ENCODE data around the gene DDX41. TPM values are rescaled to one million over a fixed set of nuclear protein-coding genes. Genes with fewer than 3 reads are reported as not detected.

DDX41 gene
- total RNA-seq, 1 experiment from 2014 or later = 135 TPM

DNA sequence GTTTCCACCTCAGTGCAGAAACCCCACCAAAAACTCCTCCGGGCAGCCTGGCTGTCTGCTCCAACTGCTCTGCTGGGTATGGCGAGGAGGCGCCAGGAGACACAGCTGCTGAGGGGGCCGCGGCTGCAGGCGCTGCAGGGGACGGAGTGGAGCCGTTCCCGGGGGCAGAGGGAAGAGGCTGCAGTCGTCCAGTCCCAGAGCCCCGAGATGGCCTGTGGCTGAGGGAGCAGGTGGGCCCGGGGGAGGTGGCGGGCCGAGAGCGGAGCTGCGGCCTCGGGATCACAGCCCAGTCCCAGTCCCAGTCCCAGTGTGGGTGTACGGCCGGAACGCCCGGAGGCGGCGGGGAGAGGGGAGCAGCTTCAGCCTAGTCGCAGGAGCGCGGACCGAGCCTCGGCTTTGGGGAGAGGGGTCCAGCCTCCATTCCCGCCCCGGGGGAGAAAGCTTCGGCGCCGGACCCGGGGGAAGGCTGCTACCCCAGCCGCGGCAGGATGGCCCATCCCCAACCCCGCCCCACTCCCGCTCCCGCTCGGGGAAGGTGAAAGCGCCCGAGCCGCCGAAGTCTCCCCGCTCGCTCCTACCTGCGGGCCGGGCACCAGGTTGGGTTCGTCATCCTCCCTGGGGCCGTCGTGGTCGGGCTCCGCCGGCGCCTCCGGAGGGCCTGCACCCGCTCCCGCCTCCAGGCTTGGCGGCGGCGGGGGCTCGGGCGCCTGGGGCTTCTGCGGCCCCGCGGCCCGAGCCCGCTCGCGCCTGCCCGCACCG is 37.1 kb upstream of the DDX41 start:
- intact Hi-C loops (cut with micrococcal nuclease) = loop anchor here (1.0 to 2.0 kb wide), 2 partner anchors 8 to 37 kb away; partner anchors contain the start of gene DDX41
- POLR2A ChIA-PET = interaction anchor here (0.9 to 2.3 kb wide), 8 partner anchors 9 to 48 kb away, joined by 3 to 16 read pairs (median 8); partner anchors contain the start of genes B4GALT7, DDX41 and TMED9

DNA sequence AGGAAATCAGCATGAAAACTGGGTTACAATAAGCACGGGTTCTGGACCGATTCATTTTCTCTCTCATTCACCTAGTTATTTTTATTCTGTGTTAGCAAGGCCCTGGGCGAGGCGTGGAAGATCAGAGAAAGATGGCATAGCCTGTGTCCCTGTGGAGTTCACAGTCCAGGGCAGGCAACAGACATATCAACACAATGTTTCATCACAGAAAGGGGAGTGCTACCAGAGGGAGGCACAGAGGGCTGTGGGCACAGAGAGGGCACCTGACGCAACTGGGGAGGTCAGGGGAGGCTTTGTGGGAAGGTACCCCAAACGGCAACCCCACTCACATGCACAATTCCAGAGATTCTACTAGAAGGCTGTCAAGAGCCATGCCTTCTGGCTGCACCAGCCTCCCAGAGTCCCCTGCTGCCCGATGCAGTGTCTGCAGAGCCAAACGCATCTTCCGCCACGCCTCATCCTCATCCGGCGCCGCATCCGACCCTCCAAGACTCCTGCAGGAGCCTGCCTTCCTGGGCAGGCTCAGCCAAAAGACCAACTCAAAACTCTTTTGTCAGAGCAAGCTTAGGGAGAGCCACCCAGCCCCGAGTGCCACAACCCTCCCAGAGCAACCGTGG is 36.2 kb upstream of the DDX41 start:
- Mint-ChIP-seq H3K4me3 (ENCODE audit: unreplicated experiment) (peak overlapping the region; percentile 84), H3K27me3 (ENCODE audit: insufficient read depth, unreplicated experiment) (no peaks in the 10 kb centered on the region), H3K9me3 (ENCODE audit: unreplicated experiment) (no peaks in the 10 kb centered on the region), H3K27ac (ENCODE audit: low read depth, unreplicated experiment) (peak overlapping the region; percentile 4), H3K4me1 (ENCODE audit: insufficient read depth, unreplicated experiment) (peaks cover 34% of the 10 kb centered on the region), H3K36me3 (ENCODE audit: insufficient read depth, unreplicated experiment) (peaks cover 39% of the 10 kb centered on the region)
- ChIA-PET POLR2A (interaction anchor here (1.1 to 2.3 kb wide), 7 partner anchors 8 to 49 kb away, joined by 4 to 16 read pairs (median 8); partner anchors contain the start of genes B4GALT7, DDX41 and TMED9), CTCF (interaction anchor here (0.6 to 1.4 kb wide), 3 partner anchors 8 to 52 kb away, joined by 3 to 5 read pairs (median 3); no protein-coding TSS in a partner anchor)
- no peak for DNase-seq (ENCODE audit: unreplicated experiment)
- BruUV-seq (replicated peaks) = no TSS peak
- TF ChIP-seq, protein P1, sequence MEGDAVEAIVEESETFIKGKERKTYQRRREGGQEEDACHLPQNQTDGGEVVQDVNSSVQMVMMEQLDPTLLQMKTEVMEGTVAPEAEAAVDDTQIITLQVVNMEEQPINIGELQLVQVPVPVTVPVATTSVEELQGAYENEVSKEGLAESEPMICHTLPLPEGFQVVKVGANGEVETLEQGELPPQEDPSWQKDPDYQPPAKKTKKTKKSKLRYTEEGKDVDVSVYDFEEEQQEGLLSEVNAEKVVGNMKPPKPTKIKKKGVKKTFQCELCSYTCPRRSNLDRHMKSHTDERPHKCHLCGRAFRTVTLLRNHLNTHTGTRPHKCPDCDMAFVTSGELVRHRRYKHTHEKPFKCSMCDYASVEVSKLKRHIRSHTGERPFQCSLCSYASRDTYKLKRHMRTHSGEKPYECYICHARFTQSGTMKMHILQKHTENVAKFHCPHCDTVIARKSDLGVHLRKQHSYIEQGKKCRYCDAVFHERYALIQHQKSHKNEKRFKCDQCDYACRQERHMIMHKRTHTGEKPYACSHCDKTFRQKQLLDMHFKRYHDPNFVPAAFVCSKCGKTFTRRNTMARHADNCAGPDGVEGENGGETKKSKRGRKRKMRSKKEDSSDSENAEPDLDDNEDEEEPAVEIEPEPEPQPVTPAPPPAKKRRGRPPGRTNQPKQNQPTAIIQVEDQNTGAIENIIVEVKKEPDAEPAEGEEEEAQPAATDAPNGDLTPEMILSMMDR (IDR thresholded peaks at IDR 0.05; ENCODE audit: unreplicated experiment) = no peak
- intact Hi-C loops (cut with micrococcal nuclease) = no loop called here

More for the DNA sequence above, 37.1 kb upstream of the DDX41 start:
- DNase-seq (ENCODE audit: unreplicated experiment) = peak; percentile 43
- Mint-ChIP-seq H3K9me3 (ENCODE audit: unreplicated experiment) (no peaks in the 10 kb centered on the region), H3K27ac (ENCODE audit: low read depth, unreplicated experiment) (peak overlapping the region; percentile 63), H3K4me1 (ENCODE audit: insufficient read depth, unreplicated experiment) (peaks cover 25% of the 10 kb centered on the region), H3K27me3 (ENCODE audit: insufficient read depth, unreplicated experiment) (no peaks in the 10 kb centered on the region), H3K36me3 (ENCODE audit: insufficient read depth, unreplicated experiment) (peaks cover 39% of the 10 kb centered on the region), H3K4me3 (ENCODE audit: unreplicated experiment) (peak overlapping the region; percentile 84)
- CTCF ChIA-PET = no interaction called here
- BruUV-seq (replicated peaks) = no TSS peak
- TF ChIP-seq, protein P1 (IDR thresholded peaks at IDR 0.05; ENCODE audit: unreplicated experiment) = no peak

DNA sequence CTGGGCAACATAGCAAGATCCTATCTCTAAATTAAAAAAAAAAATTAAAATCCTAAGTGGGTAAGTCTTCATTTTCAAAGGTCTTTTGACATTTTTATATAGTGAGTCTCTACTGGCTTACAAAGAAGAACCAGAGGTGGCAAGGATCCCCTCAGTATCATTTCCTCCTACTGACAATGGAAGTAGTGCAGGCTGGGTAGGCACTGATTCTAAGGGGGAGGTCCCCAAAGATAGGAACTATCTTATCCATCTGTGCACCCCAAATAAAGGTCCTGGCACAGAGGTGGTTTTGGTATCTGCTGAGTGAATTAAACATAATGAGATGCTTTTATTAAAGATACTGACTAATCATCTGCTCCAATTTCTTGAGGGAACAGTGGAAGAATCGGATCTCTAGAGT is 33.4 kb upstream of the DDX41 start:
- no peak overlapping the region for H3K4me3 Mint-ChIP-seq (ENCODE audit: unreplicated experiment)
- CTCF ChIA-PET = interaction anchor here (0.6 to 1.2 kb wide), 2 partner anchors 27 to 1017 kb away, joined by 3 read pairs; no protein-coding TSS in a partner anchor
- peaks cover 57% of the 10 kb centered on the region for H3K4me1 Mint-ChIP-seq (ENCODE audit: insufficient read depth, unreplicated experiment)
- BruUV-seq (replicated peaks) = no TSS peak
- no peaks in the 10 kb centered on the region for H3K27me3 Mint-ChIP-seq (ENCODE audit: insufficient read depth, unreplicated experiment)
- DNase-seq (ENCODE audit: unreplicated experiment) = no peak
- POLR2A ChIA-PET = no interaction called here
- peak overlapping the region; percentile 27 for H3K27ac Mint-ChIP-seq (ENCODE audit: low read depth, unreplicated experiment)
- TF ChIP-seq, protein P1 (IDR thresholded peaks at IDR 0.05; ENCODE audit: unreplicated experiment) = no peak
- intact Hi-C loops (cut with micrococcal nuclease) = no loop called here
- H3K36me3 Mint-ChIP-seq (ENCODE audit: insufficient read depth, unreplicated experiment) = peaks cover 49% of the 10 kb centered on the region
- H3K9me3 Mint-ChIP-seq (ENCODE audit: unreplicated experiment) = no peaks in the 10 kb centered on the region

DNA sequence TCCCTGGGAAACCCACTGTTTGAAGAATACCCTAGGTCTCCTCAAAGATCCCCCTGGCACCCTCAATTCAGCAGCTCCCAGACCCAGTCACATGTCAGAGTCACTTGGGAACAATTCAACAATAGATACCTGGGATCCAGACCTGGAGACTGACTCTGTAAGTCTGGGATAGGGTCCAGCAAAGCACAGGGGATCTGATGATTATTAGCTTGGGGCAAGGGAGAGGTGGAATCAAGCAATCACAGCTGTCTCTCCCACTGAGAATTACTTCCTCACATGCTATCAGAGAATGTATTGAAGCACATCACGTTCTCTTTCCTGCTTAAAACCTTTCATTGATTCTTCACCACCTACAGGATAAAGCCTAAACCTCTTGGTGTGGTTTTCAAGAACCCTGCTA is 31.7 kb upstream of the DDX41 start:
- intact Hi-C loops (cut with micrococcal nuclease) = loop anchor here (5.0 kb wide), 1 partner anchor 44 kb away; the partner anchor contains the start of gene TMED9
- CTCF ChIA-PET = interaction anchor here (0.6 to 1.7 kb wide), 5 partner anchors 10 to 582 kb away, joined by 3 to 4 read pairs (median 3); partner anchors contain the start of genes PDLIM7 and RMND5B
- no peak overlapping the region for H3K4me3 Mint-ChIP-seq (ENCODE audit: unreplicated experiment)
- POLR2A ChIA-PET = interaction anchor here (0.7 to 1.6 kb wide), 7 partner anchors 12 to 543 kb away, joined by 3 to 6 read pairs (median 4); partner anchors contain the start of gene DDX41
- no peak for DNase-seq (ENCODE audit: unreplicated experiment)
- peaks cover 54% of the 10 kb centered on the region for H3K36me3 Mint-ChIP-seq (ENCODE audit: insufficient read depth, unreplicated experiment)
- no peaks in the 10 kb centered on the region for H3K27me3 Mint-ChIP-seq (ENCODE audit: insufficient read depth, unreplicated experiment)
- H3K4me1 Mint-ChIP-seq (ENCODE audit: insufficient read depth, unreplicated experiment) = peaks cover 60% of the 10 kb centered on the region
- no TSS peak for BruUV-seq (replicated peaks)
- H3K27ac Mint-ChIP-seq (ENCODE audit: low read depth, unreplicated experiment) = peak overlapping the region; percentile 49
- TF ChIP-seq, protein P1 (IDR thresholded peaks at IDR 0.05; ENCODE audit: unreplicated experiment) = no peak
- no peaks in the 10 kb centered on the region for H3K9me3 Mint-ChIP-seq (ENCODE audit: unreplicated experiment)
